Measurements from ENCODE around the gene SASH1.

Gene SASH1

GRCh38 chr6:148467926-148468325 lies 125.3 kb downstream of the SASH1 start:
- TF ChIP-seq POLR2AphosphoS5 (IDR thresholded peaks at IDR 0.05; ENCODE audit: low read depth, low read length) (no peak), POLR2A (IDR thresholded peaks at IDR 0.05; ENCODE audit: low read depth, low read length) (no peak), TAF1 (IDR thresholded peaks at IDR 0.05; ENCODE audit: borderline replicate concordance, low read depth, low read length) (no peak)
- no peak for FAIRE-seq

DNA sequence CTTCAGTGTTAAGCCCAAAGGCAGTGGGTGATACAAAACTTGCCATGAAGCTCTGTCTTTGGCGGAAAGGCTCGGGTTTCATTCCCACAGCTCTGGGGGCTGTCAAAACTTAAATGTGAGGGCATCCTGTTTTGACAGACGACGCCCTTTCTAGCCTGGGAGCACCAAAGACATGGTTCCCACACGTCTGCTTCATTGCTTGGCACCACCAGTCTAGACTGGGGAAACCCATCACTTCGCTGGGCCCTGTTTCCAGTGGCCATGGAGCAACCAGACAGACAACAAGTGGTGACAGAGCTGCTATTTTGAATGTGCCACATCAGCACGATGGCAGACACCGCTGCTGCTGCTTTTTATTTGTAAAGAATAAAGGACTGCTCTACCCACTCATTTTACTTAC lies 127.5 kb downstream of the SASH1 start:
- FAIRE-seq: no peak
- DNase-seq (ENCODE audit: insufficient read length): no peak
- TF ChIP-seq POLR2AphosphoS5 (IDR thresholded peaks at IDR 0.05; ENCODE audit: low read depth, low read length) (no peak), POLR2A (IDR thresholded peaks at IDR 0.05; ENCODE audit: low read depth, low read length) (no peak), TAF1 (IDR thresholded peaks at IDR 0.05; ENCODE audit: borderline replicate concordance, low read depth, low read length) (no peak)

More at GRCh38 chr6:148467926-148468325, 125.3 kb downstream of the SASH1 start:
- no peak for DNase-seq (ENCODE audit: insufficient read length)

DNA sequence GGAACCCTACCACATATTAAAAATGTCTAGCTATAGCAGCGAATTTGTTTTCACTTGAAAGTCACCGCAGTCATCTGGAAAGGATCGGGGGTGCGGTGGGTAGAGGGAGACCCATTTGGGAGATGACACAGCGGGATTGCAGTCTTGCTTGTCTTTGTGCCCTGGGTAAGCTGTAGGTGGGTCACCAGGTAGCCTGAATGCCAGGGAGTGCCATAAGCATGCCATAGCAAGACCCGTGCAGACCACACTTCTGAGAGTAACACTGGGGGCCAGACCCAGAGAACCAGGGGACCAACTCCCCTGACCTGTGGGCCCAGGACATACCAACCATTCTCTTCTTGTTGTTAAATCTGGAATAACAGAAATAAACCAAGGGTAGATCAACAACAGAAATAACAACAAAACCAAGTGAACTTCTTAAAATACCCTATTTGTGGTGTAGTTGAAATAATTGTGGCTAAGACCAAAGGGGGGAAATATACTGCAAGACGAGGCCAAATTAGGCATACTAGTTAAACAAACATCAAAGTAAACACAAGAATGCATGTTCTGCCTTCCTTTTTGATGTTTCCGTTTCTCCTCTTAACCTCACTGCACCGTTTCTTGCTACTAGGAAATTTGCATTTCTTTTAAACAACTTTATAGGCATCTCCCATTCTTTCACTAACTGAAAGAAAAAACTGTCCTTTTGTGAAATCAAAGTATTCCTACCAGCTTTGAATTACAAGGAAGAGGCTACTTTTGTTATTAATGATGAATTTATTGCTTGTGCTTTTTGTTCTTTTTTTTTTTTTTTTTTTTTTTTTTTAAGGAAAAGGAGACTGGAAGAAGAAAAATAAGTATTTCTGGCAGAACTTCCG lies 128.2 kb downstream of the SASH1 start:
- DNase-seq (ENCODE audit: insufficient read length) (no peak), FAIRE-seq (no peak)
- TF ChIP-seq POLR2AphosphoS5 (IDR thresholded peaks at IDR 0.05; ENCODE audit: low read depth, low read length): no peak
- no peak for TF ChIP-seq POLR2A (IDR thresholded peaks at IDR 0.05; ENCODE audit: low read depth, low read length)
- no peak for TF ChIP-seq TAF1 (IDR thresholded peaks at IDR 0.05; ENCODE audit: borderline replicate concordance, low read depth, low read length)

DNA sequence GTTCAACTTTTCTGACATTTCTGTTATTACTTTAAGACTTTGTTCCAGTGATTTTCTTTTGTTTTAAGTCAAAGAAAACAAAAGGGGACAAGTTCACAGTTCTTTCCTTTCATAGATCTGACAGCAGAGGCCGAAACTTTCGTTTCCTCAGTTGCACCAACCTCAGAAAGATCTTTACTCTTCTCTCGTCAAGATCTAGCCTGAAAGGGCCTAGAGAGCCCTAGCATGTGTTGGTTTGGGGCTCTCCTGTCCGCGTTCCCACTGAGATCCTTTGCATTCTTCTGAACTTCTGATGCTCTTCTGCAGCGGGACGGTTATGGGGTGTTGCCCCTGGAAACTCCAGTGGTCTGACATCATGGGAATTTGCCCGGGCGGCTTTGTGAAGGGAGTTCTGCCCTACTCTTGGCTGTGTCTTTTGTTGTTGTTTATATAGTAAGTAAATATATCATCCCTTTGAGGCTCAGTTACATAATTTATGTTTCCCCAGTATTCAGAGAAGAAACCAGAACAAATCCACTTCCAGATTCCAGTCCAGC lies 129.1 kb downstream of the SASH1 start:
- no peak for TF ChIP-seq TAF1 (IDR thresholded peaks at IDR 0.05; ENCODE audit: borderline replicate concordance, low read depth, low read length)
- TF ChIP-seq POLR2AphosphoS5 (IDR thresholded peaks at IDR 0.05; ENCODE audit: low read depth, low read length): no peak
- TF ChIP-seq POLR2A (IDR thresholded peaks at IDR 0.05; ENCODE audit: low read depth, low read length): no peak
- no peak for DNase-seq (ENCODE audit: insufficient read length)
- FAIRE-seq: no peak

- TF ChIP-seq POLR2AphosphoS5 (IDR thresholded peaks at IDR 0.05; ENCODE audit: low read depth, low read length) (no peak), POLR2A (IDR thresholded peaks at IDR 0.05; ENCODE audit: low read depth, low read length) (no peak), TAF1 (IDR thresholded peaks at IDR 0.05; ENCODE audit: borderline replicate concordance, low read depth, low read length) (no peak)
- FAIRE-seq (no peak), DNase-seq (ENCODE audit: insufficient read length) (no peak)
Observed at GRCh38 chr6:148472171-148473105, 129.8 kb downstream of the SASH1 start.

DNA sequence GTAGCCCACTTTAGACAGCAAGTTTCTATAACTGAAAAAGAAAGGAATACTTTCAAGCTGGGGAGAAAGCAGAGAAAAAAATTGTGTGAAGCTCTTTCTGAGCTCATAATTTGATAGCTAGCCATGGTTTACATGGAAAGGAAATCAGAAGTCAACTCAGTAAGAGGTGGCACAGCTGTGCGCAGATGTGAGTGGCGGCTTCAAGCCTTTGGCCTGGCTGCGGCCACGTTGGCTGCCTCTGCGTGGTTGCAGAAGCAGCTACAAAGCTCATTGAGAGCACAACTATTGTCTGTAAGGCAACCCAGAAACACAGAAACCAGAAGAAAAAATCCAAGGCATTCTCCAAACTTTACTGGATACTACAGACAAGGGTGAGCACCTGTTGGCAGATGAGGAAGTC lies 136.9 kb downstream of the SASH1 start:
- TF ChIP-seq POLR2AphosphoS5 (IDR thresholded peaks at IDR 0.05; ENCODE audit: low read depth, low read length) (no peak), POLR2A (IDR thresholded peaks at IDR 0.05; ENCODE audit: low read depth, low read length) (no peak), TAF1 (IDR thresholded peaks at IDR 0.05; ENCODE audit: borderline replicate concordance, low read depth, low read length) (no peak)
- DNase-seq (ENCODE audit: insufficient read length): no peak
- no peak for FAIRE-seq

- DNase-seq (ENCODE audit: insufficient read length) (no peak), FAIRE-seq (no peak)
- TF ChIP-seq POLR2AphosphoS5 (IDR thresholded peaks at IDR 0.05; ENCODE audit: low read depth, low read length) (no peak), TAF1 (IDR thresholded peaks at IDR 0.05; ENCODE audit: borderline replicate concordance, low read depth, low read length) (no peak), POLR2A (IDR thresholded peaks at IDR 0.05; ENCODE audit: low read depth, low read length) (no peak)
Observed at GRCh38 chr6:148487461-148487860, 144.8 kb downstream of the SASH1 start.

DNA sequence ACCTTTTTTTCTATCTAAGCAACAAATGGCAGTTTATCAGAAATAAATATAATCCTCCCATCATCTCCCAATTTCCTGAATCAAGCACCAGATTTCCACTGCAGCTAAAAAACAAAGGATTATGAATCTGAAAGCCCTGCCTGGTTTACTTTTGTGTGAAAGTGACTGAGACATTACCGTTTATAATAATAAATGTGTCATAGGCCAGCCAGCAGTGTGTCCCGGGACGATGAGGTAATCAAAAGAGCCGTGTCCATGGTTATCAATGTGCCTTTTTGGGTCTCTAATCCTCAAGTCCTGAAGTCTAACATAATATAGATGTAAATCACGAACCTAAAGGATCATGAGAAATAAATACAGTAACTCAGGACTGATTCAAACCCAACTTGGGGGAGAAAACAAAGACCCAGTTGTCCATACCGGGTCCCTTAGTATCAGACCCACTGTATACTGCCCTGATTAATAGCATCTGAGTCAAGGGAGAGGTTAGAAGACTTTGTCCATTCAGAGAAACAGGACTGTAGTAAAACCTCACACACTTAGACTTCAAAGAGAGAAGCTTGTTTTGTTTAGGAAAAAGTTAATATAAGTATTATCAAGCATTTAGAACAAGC lies 149.1 kb downstream of the SASH1 start:
- TF ChIP-seq TAF1 (IDR thresholded peaks at IDR 0.05; ENCODE audit: borderline replicate concordance, low read depth, low read length) (no peak), POLR2A (IDR thresholded peaks at IDR 0.05; ENCODE audit: low read depth, low read length) (no peak), POLR2AphosphoS5 (IDR thresholded peaks at IDR 0.05; ENCODE audit: low read depth, low read length) (no peak)
- FAIRE-seq: no peak
- DNase-seq (ENCODE audit: insufficient read length): no peak

DNA sequence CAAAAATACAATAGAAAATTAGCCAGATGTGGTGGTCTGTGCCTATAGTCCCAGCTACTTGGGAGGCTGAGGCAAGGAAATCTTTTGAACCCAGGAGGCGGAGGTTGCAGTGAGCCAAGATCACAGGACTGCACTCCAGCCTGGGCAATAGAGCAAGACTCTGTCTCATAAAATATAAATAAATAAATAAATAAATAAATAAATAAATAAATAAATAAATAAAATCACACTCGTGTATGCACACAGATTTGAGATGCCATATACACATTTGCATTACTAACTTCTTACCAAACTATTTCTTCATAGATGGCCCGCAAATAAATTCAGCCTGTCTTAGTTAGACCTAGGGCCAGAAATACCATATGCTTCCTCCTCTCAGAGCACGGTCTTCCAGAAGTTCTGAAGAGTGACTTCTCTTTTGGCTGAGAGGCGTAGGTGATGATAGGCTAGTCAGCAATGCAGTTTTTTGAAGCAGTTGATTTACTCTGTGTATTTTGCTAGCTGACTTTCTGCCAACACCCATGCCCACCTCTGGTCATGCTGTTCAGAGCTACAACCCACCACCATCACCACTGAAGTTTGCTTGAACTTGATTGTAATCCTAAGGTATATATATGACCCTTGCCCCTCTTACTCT lies 150.1 kb downstream of the SASH1 start:
- FAIRE-seq (no peak), DNase-seq (ENCODE audit: insufficient read length) (no peak)
- TF ChIP-seq TAF1 (IDR thresholded peaks at IDR 0.05; ENCODE audit: borderline replicate concordance, low read depth, low read length) (no peak), POLR2AphosphoS5 (IDR thresholded peaks at IDR 0.05; ENCODE audit: low read depth, low read length) (no peak), POLR2A (IDR thresholded peaks at IDR 0.05; ENCODE audit: low read depth, low read length) (no peak)

GRCh38 chr6:148493424-148493823 lies 150.8 kb downstream of the SASH1 start:
- DNase-seq (ENCODE audit: insufficient read length): no peak
- no peak for FAIRE-seq
- TF ChIP-seq POLR2A (IDR thresholded peaks at IDR 0.05; ENCODE audit: low read depth, low read length) (no peak), TAF1 (IDR thresholded peaks at IDR 0.05; ENCODE audit: borderline replicate concordance, low read depth, low read length) (no peak), POLR2AphosphoS5 (IDR thresholded peaks at IDR 0.05; ENCODE audit: low read depth, low read length) (no peak)
